BLaER1 (cell line): ENCODE results near the gene OR2F1.

Experiments
- H3K27ac ChIP-seq: shearing (Covaris generic); formaldehyde crosslinking; 2 replicates; pipeline ENCODE4 v1.8.1; 2022
- H3K27me3 ChIP-seq: shearing (Covaris generic); formaldehyde crosslinking; 2 replicates; pipeline ENCODE4 v1.8.1; 2022
- H3K36me3 ChIP-seq: shearing (Covaris generic); formaldehyde crosslinking; 2 replicates; pipeline ENCODE4 v1.8.1; 2022
- H3K4me1 ChIP-seq: shearing (Covaris generic); formaldehyde crosslinking; 2 replicates; pipeline ENCODE4 v1.8.1; 2022
- H3K4me2 ChIP-seq: shearing (Covaris generic); formaldehyde crosslinking; 2 replicates; pipeline ENCODE4 v1.8.1; 2022
- H3K4me3 ChIP-seq: shearing (Covaris generic); formaldehyde crosslinking; 2 replicates; pipeline ENCODE4 v1.8.1; 2022
- H3K9ac ChIP-seq: shearing (Covaris generic); formaldehyde crosslinking; 2 replicates; pipeline ENCODE4 v1.8.1; 2022
- H3K9me3 ChIP-seq: shearing (Covaris generic); formaldehyde crosslinking; 2 replicates; pipeline ENCODE4 v1.8.1; 2022
- H4K20me1 ChIP-seq: shearing (Covaris generic); formaldehyde crosslinking; 2 replicates; pipeline ENCODE4 v1.8.1; 2022
- Cebpa-rat ChIP-seq: shearing (Covaris generic); IDR thresholded peaks from 2 replicates; pipeline ENCODE4 v1.8.1; 2022

The OR2F1 gene

DNA sequence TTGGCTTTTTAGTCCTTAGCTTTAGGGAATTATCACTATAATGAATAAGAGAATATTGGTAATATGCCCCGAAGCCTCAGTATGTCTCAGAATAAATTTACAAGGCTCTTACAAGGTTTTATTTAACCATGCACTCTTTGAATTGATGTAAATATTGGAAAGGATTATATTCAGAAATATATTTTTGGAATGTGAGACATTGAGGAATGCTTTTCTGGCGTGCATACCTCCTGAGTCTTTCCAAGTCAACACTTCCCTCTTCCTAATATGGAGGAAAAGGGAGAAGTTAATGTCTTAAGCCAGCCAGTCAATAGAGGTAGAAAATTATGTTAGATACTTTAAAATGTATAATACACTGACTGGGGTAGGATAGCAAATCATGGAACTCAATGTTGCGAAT lies 1.2 kb upstream of the OR2F1 start:
- H3K27me3 ChIP-seq: no peaks in the 10 kb centered on the region
- no peak overlapping the region for H3K4me2 ChIP-seq
- H3K9me3 ChIP-seq: no peaks in the 10 kb centered on the region
- no peak overlapping the region for H3K4me3 ChIP-seq
- H3K4me1 ChIP-seq: no peaks in the 10 kb centered on the region
- H3K36me3 ChIP-seq: no peaks in the 10 kb centered on the region
- H3K9ac ChIP-seq: no peak overlapping the region
- no peak for TF ChIP-seq Cebpa-rat
- no peak overlapping the region for H3K27ac ChIP-seq
- H4K20me1 ChIP-seq: no peaks in the 10 kb centered on the region

DNA sequence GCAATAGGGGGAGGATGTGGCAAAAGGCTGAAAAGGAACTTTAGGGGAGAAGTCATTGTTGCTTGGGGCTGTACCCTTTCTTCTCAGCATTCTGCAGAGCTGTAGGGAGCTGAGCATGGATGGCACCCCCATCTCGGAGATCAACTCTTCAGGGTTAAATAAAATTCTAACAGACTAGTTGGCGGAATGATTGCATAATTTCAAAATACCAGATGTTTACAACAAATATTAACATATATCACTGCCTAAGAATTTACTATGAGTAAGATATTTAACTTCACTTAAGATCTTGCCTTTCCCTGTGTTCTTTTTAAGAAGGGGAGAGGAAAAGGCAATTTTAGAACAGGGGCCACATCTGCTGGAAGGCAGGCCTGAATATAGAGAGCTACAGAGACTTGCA lies 509 bp upstream of the OR2F1 start:
- H3K27ac ChIP-seq: no peak overlapping the region
- H3K4me1 ChIP-seq: no peaks in the 10 kb centered on the region
- H3K36me3 ChIP-seq: no peaks in the 10 kb centered on the region
- H4K20me1 ChIP-seq: no peaks in the 10 kb centered on the region
- H3K4me3 ChIP-seq: no peak overlapping the region
- H3K9ac ChIP-seq: no peak overlapping the region
- no peaks in the 10 kb centered on the region for H3K27me3 ChIP-seq
- no peak for TF ChIP-seq Cebpa-rat
- H3K4me2 ChIP-seq: no peak overlapping the region
- H3K9me3 ChIP-seq: no peaks in the 10 kb centered on the region

GRCh38 chr7:143958781-143959180 lies 4.1 kb downstream of the OR2F1 start:
- TF ChIP-seq Cebpa-rat: no peak
- Histone ChIP-seq H3K9me3 (no peaks in the 10 kb centered on the region), H3K4me1 (no peaks in the 10 kb centered on the region), H3K4me2 (no peak overlapping the region), H3K4me3 (no peak overlapping the region), H3K27me3 (no peaks in the 10 kb centered on the region), H3K36me3 (no peaks in the 10 kb centered on the region), H3K27ac (no peak overlapping the region), H3K9ac (no peak overlapping the region), H4K20me1 (no peaks in the 10 kb centered on the region)

DNA sequence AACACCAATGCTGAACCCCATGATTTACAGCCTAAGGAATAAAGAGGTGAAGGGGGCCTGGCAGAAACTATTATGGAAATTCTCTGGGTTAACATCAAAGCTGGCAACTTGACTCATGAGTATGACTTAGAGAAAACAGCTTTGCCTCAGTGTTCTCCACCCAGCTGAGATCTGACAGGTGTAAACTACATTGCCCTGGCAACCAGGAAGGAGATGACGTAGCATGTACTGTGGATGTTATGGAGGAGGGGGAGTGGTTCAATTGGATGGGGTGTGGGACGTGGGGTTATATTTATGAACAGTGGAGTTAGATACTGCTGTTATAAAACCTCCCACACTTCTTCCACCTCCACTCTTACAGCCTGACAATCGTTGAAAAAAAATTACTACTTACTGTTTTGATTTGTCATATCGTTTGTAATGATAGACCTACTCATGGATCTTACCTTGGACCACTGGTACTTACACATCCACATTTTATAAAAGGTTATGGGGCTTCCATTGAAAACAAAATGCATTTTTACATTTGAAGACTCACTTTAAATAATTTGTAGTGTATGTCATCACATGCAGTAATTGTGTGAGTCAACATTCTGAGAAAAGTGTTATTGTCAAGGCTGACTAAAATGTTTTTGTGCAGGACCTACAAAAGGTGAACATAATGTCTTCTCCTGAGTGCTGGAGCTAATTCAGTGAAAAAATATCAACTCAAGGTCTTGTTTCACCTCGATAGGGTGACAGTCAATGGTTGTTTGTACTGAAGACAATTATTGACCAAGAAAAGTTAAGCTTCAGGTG lies 6.4 kb downstream of the OR2F1 start:
- H3K4me1 ChIP-seq: no peaks in the 10 kb centered on the region
- no peak overlapping the region for H3K4me3 ChIP-seq
- no peak for TF ChIP-seq Cebpa-rat
- H3K27me3 ChIP-seq: no peaks in the 10 kb centered on the region
- no peaks in the 10 kb centered on the region for H3K36me3 ChIP-seq
- no peaks in the 10 kb centered on the region for H4K20me1 ChIP-seq
- H3K27ac ChIP-seq: no peak overlapping the region
- no peak overlapping the region for H3K4me2 ChIP-seq
- no peak overlapping the region for H3K9ac ChIP-seq
- no peaks in the 10 kb centered on the region for H3K9me3 ChIP-seq

DNA sequence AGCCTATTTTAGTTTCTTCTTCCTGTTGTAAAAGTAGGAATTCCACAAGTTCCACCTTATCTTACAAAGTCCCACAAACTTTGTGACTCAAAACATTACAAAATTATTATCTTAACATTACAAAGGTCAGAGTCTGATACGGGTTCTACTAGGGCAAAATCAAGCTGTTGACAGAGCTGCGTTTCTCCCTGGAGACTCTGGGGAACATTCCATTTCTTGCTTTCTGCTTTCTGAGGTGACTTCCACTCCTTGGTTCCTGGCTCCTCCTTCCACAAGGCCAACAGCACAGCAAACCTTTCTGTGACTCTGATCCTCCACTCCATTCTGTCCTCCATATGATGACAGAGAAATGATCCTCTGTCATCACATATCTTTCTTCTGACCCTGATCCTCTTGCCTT lies 10.6 kb downstream of the OR2F1 start:
- no peak overlapping the region for H3K4me2 ChIP-seq

GRCh38 chr7:143967398-143967797 lies 12.8 kb downstream of the OR2F1 start:
- no peak overlapping the region for H3K4me2 ChIP-seq
- H3K36me3 ChIP-seq: no peaks in the 10 kb centered on the region
- H3K9ac ChIP-seq: no peak overlapping the region
- H3K27ac ChIP-seq: no peak overlapping the region
- no peaks in the 10 kb centered on the region for H4K20me1 ChIP-seq
- H3K9me3 ChIP-seq: no peaks in the 10 kb centered on the region
- no peak for TF ChIP-seq Cebpa-rat
- no peaks in the 10 kb centered on the region for H3K4me1 ChIP-seq
- no peak overlapping the region for H3K4me3 ChIP-seq
- no peaks in the 10 kb centered on the region for H3K27me3 ChIP-seq

More for the DNA sequence above, 10.6 kb downstream of the OR2F1 start:
- H3K27me3 ChIP-seq: no peaks in the 10 kb centered on the region
- no peaks in the 10 kb centered on the region for H3K4me1 ChIP-seq
- no peak overlapping the region for H3K9ac ChIP-seq
- no peaks in the 10 kb centered on the region for H4K20me1 ChIP-seq
- H3K4me3 ChIP-seq: no peak overlapping the region
- no peak overlapping the region for H3K27ac ChIP-seq
- TF ChIP-seq Cebpa-rat: no peak
- no peaks in the 10 kb centered on the region for H3K36me3 ChIP-seq
- H3K9me3 ChIP-seq: no peaks in the 10 kb centered on the region

GRCh38 chr7:143973870-143974416 lies 19.3 kb downstream of the OR2F1 start:
- H3K9ac ChIP-seq: no peak overlapping the region
- no peaks in the 10 kb centered on the region for H3K27me3 ChIP-seq
- H3K36me3 ChIP-seq: no peaks in the 10 kb centered on the region
- no peak overlapping the region for H3K4me3 ChIP-seq
- no peak overlapping the region for H3K4me2 ChIP-seq
- no peaks in the 10 kb centered on the region for H4K20me1 ChIP-seq
- no peaks in the 10 kb centered on the region for H3K4me1 ChIP-seq
- no peak for TF ChIP-seq Cebpa-rat
- H3K27ac ChIP-seq: no peak overlapping the region
- no peaks in the 10 kb centered on the region for H3K9me3 ChIP-seq

GRCh38 chr7:143974459-143974858 lies 19.8 kb downstream of the OR2F1 start:
- no peak overlapping the region for H3K4me3 ChIP-seq
- no peaks in the 10 kb centered on the region for H4K20me1 ChIP-seq
- H3K27ac ChIP-seq: no peak overlapping the region
- H3K27me3 ChIP-seq: no peaks in the 10 kb centered on the region
- no peaks in the 10 kb centered on the region for H3K9me3 ChIP-seq
- no peak overlapping the region for H3K4me2 ChIP-seq
- no peak for TF ChIP-seq Cebpa-rat
- no peaks in the 10 kb centered on the region for H3K4me1 ChIP-seq
- no peaks in the 10 kb centered on the region for H3K36me3 ChIP-seq
- no peak overlapping the region for H3K9ac ChIP-seq

- no peak for TF ChIP-seq Cebpa-rat
- no peaks in the 10 kb centered on the region for H3K27me3 ChIP-seq
- H3K36me3 ChIP-seq: no peaks in the 10 kb centered on the region
- H4K20me1 ChIP-seq: no peaks in the 10 kb centered on the region
- no peak overlapping the region for H3K4me3 ChIP-seq
- H3K9ac ChIP-seq: no peak overlapping the region
- H3K27ac ChIP-seq: no peak overlapping the region
- 0 out of 2 replicates have a peak, but pooled peaks cover under 1% of the 10 kb centered on the region for H3K9me3 ChIP-seq
- no peaks in the 10 kb centered on the region for H3K4me1 ChIP-seq
- no peak overlapping the region for H3K4me2 ChIP-seq
These were observed 21.0 kb downstream of the OR2F1 start for GRCh38 chr7:143975617-143976016.

DNA sequence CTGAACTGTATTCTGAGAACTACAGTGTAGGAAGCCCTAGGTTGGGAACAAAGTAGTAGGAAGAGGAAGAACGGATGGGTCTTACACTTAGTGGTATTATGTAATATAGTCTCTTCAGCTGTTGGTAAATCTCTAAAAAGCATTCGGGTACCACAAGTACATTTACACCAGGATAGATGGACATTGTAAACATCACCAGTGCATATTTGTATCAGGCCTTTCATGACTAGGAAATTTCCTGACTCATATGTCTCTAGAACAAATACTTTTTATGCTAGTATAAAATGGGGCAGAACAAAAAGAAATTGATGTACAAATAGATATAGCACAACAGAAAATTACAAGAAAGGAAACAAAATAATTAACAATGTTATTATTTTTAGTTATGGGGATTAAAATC lies 23.9 kb downstream of the OR2F1 start:
- Histone ChIP-seq H4K20me1 (no peaks in the 10 kb centered on the region), H3K27me3 (no peaks in the 10 kb centered on the region), H3K9me3 (peaks cover 10% of the 10 kb centered on the region; the same call in 1 of the 2 replicates), H3K27ac (no peak overlapping the region), H3K9ac (no peak overlapping the region), H3K4me3 (no peak overlapping the region), H3K4me2 (no peak overlapping the region), H3K4me1 (no peaks in the 10 kb centered on the region), H3K36me3 (no peaks in the 10 kb centered on the region)
- no peak for TF ChIP-seq Cebpa-rat
